HG03139 (cell line): ENCODE measurements around the gene ADCY1.
"Not testable (repeated sequence)": the region's sequence is repeated elsewhere in the genome, so short reads cannot be mapped to it uniquely, and the experiment has no call there.

Experiments used
- ATAC-seq: cut with Tn5 transposase; IDR thresholded peaks from one replicate; pipeline ENCODE4 v1.9.1; 2021; ENCODE audit not compliant: unreplicated experiment

The ADCY1 gene

DNA sequence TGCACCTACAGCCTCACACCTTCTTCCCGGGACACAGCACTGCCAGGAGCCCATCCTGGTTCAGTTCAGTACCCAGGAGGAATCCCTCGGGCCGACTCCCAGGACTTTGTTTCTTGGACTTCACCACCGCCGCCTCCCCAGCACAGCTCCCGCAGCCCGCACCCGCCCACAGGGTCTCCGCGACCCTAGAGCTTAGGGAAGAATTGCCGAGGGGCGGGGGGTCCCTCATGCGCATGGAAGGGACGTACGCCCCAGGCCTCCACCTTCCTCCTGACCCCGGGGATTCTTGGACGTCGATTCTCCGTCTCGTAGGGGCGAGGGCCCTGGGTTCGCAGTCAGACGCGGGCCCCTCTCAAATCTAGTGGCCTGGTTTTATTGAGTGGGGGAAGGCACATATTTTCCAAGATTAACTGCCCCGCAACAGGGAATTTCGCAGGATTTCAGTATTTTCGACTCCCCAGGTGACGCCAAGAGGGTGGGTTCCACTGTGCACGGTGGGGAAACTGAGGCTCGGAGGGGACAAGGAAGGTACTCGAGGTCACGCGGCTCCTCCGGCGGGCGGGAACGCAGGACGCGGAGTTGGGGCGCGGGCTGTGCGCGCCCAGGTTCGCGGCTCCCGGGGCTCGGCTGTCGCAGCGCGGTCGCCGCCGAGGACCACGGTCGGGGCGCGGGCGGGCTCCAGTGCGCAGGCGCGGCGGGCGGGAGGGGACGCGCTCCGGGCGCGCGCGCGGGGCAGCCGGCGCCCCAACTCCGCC, at the start of gene ADCY1:
ADCY1 (plus strand) TSS at position 708 of the 755 bp plus-strand sequence. CDS start 176 bp downstream, outside the sequence.
- ATAC-seq = no peak

GRCh38 chr7:45524445-45524844, 49.7 kb upstream of the ADCY1 start:
- no peak for ATAC-seq

DNA sequence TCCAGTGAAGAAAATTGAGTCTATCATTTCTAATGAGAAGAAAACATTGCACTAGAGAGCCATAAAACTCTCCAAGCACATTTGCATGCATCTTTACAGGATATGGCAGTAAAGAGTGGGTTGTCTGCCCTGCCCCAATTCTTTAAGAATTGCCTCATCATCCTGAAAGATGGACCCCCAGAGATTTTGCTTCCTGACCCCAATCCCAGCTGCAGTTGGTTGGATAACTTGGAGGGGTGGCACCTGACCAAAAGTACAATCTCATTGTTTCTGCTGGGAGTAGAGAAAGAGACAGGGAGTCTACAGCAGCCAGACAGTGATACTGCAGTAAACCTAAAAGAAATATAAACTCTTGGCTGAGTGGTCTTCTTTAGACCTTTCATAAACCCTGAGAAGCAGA, 49.1 kb upstream of the ADCY1 start:
- no peak for ATAC-seq

GRCh38 chr7:45543473-45543872, 30.7 kb upstream of the ADCY1 start:
- no peak for ATAC-seq

GRCh38 chr7:45545105-45545710, 29.0 kb upstream of the ADCY1 start:
- ATAC-seq = not testable (repeated sequence)

DNA sequence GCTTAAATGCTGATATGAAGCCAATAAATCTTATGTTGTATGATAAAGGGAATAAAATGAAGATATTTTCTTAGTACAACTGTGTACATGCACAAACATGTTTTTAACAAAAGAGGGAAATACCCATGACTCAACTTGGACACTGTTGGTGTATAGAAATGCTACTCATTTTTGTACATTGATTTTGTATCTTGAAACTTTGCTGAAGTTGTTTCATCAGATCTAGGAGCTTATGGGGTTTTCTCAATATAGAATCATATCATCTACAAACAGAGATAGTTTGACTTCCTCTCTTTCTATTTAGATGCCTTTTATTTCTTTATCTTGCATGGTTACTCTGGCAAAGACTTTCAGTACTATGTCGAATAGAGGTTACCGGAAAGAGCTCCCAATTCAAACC, 25.3 kb upstream of the ADCY1 start:
- ATAC-seq = not testable (repeated sequence)

GRCh38 chr7:45563401-45563800, 10.8 kb upstream of the ADCY1 start:
- ATAC-seq = no peak

DNA sequence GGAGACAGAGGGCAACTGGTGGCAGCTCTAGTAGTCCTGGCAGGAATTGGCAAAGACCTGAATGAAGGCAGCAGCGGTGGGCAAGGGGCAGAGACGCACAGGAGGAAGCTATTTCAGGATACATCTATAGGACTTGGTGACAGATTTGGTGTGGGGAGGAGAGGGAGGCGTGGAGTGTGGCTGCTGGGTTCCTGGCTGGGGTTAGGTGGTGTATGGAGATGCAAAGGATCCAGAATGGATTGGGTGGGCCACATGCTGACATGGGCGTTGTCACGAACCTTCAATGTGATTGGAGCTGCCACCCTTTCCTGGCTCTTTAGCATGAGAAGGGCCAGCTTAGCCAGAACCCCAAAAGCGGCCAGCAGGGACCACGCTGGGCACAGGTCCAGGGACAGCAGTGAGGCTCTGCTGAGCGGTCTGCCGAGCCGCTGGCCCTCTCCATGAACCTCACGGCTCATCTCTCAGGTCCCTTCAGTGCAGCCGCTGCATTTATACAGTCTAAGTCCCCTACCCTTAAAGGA, 10.2 kb upstream of the ADCY1 start:
- no peak for ATAC-seq

GRCh38 chr7:45564485-45564884, 9.7 kb upstream of the ADCY1 start:
- no peak for ATAC-seq

DNA sequence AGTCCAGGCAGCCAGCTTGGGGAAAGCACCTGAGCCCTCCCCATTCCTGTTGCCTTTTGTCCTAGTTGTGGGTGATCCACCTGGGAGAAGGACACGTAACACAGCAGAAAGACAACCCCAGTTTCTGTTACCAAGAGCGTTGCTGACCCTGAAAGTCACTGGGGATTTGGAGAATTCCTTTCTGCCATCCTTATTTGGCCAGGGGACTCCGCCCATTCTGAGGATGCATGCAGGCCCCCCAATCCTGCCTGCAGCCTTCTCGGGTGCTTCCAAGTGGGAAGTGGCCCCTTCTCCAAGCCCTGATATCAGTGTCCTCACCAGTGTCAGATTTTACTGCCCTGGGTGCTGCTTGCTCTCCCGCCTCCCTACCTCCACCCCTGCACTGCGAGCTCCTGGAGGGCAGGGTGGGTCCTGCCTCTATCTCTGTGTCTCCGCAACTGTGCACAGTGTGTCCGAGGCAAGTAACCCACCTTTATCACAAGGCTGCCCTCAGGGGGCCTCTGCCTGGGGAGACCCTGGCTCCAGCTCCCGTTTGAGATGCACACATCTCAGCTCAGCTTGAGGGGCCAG, 9.2 kb upstream of the ADCY1 start:
- no peak for ATAC-seq

DNA sequence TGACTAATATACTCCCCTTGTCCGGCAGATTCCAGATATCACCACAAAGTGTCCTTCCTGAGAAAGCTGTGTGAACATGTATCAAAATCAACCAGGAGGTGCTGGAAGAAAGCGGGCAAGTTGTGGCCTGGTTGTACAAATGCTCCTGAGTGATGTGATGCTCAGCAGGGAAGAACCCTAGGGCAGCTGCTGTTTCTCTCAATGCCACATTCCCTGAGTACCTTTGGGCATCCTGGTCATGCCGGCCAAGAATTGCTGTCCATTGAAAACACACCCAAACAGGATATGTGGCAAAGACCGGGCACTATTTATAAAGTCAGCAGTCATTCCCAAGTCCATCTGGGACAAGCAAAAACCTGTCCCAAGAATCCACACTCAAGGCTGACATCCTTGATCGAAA, 7.8 kb upstream of the ADCY1 start:
- no peak for ATAC-seq

DNA sequence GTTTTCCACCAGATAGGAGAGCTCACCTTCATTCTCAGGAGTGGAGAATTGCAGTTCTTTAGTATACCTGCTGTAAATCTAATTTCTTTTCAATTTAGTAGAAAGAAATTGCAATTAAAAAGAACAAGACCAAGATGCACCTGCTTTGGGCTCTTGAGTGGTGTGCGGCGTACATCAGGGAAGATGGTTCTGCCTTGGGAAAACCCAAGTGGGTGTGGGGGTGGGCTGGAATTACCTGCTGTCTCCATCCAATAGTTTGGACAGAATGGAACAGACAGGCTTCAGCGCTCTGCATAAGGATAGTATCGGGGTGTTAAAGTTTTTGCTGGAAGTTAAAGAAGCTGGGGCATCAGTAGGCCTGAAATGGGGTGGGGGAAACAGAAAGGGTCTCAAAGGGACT, 7.2 kb upstream of the ADCY1 start:
- no peak for ATAC-seq

DNA sequence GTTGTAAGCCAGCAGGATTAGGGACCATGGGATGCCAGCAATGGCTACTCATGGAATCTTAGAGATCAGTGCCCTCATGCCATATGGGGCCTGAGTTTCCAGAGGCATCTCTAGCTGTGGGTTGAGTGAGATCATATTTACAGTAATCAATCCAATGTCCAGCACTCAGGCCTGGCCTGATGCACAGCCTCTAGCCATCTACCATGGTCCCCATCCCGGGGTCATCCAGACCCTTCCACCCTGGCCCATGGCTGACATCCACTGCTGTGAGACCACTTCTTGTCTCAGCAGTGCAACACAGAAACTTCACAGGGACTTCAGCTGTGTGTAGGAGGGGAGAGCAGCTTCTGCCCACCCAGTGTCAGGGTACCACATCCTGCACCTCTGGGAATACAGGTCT, 6.5 kb upstream of the ADCY1 start:
- no peak for ATAC-seq

DNA sequence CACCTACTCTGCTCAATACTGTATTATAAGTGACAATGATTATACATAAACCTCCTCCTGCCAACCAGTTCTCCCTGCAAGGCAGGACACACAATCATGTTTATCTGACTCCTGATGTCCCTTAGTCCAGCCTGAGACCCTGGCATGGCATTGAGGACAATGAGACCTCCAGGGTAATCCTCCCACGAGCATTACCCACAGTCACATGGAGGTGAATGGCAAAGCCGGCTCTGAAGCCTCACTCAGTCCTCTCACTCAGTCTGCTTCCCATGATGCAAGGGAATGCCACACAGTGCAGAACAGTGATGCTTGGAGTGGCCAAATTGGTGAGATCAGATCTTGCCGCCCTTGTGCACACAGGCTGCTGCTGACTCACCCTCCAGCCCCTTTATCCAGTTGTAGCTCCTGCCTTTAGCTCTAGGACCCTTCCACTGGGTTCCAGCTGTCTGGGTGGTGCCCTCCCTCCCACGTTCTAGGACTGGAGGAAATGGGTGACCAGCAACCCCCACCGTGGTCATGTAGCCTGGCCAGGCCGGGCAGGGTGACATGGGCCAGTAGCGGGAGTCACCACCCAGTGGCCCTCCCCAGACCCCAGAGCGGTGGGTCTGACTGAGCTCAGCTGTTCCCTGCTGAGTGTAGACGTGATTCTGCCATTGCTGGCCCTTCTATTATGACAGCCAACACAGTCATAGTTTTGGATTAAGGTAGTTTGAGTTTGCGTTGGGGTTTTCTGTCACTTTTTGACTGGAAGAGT, 5.5 kb upstream of the ADCY1 start:
- no peak for ATAC-seq

- no peak for ATAC-seq
Observed at GRCh38 chr7:45569290-45569685, 4.9 kb upstream of the ADCY1 start.

DNA sequence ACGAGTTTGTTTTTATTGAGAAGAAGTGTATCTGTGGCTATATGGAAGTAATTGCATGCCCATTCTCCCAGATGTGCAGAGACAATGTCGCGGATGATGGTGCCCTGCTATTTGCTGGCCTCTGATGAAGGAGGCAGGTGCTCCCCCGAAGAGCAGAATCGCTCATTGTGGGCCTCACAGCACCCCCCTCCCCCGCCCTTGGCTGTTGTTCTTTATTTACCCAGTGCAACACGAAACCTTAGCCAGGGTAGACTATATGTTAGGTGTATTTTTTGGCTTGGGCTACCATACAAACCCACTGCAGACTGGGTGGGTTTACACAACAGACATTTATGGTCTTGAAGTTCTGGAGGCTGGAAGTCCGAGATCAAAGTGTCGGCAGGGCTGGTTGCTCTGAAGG, 3.4 kb upstream of the ADCY1 start:
- no peak for ATAC-seq

GRCh38 chr7:45573204-45573603, 964 bp upstream of the ADCY1 start:
- no peak for ATAC-seq

GRCh38 chr7:45574416-45574668, 174 bp downstream of the ADCY1 start:
- ATAC-seq = no peak

DNA sequence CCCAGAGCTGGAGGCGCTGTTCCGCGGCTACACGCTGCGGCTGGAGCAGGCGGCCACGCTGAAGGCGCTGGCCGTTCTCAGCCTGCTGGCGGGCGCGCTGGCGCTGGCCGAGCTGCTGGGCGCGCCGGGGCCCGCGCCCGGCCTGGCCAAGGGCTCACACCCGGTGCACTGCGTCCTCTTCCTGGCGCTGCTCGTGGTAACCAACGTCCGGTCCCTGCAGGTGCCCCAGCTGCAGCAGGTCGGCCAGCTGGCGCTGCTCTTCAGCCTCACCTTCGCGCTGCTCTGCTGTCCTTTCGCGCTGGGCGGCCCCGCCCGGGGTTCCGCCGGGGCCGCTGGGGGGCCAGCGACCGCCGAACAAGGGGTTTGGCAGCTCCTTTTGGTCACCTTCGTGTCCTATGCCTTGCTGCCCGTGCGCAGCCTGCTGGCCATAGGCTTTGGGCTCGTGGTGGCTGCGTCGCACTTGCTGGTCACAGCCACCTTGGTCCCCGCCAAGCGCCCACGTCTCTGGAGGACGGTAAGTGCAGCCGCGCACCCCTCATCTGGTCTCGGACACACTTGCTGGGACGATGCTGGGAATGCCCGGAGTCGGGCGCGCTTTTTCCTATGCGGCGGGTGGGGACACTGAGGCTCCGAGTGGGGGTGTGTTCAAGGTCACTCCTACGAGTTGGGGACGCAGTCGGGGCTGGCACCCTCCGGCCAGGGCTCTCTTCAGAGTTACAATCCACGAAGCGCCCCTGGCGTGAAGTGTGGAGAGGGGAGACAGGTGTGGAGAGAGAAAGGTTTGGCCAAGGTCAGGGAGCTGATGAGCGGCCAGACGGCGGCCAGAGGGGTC, 717 bp downstream of the ADCY1 start:
- ATAC-seq = no peak

GRCh38 chr7:45575501-45576248, 1.5 kb downstream of the ADCY1 start:
- ATAC-seq = no peak
